Measurements from ENCODE around the gene DCTPP1.

DCTPP1 gene

GRCh38 chr16:30381291-30382041, 48.4 kb downstream of the DCTPP1 start:
- DNase-seq (ENCODE audit: low read depth): no peak

- DNase-seq (ENCODE audit: low read depth): no peak
Measured at GRCh38 chr16:30380803-30381208, 49.0 kb downstream of the DCTPP1 start.

- DNase-seq (ENCODE audit: low read depth): no peak
Measured at GRCh38 chr16:30380072-30380802, 49.6 kb downstream of the DCTPP1 start.

- no peak for DNase-seq (ENCODE audit: low read depth)
Measured at GRCh38 chr16:30379158-30379783, 50.6 kb downstream of the DCTPP1 start.

- DNase-seq (ENCODE audit: low read depth): peak; percentile 99
Measured at GRCh38 chr16:30378236-30379157, 51.3 kb downstream of the DCTPP1 start.

GRCh38 chr16:30377812-30378235, 52.0 kb downstream of the DCTPP1 start:
- peak; percentile 81 for DNase-seq (ENCODE audit: low read depth)

- DNase-seq (ENCODE audit: low read depth): no peak
Measured at GRCh38 chr16:30377050-30377811, 52.6 kb downstream of the DCTPP1 start.

- no peak for DNase-seq (ENCODE audit: low read depth)
Measured at GRCh38 chr16:30376461-30376902, 53.3 kb downstream of the DCTPP1 start.

GRCh38 chr16:30375864-30376263, 54.0 kb downstream of the DCTPP1 start:
- no peak for DNase-seq (ENCODE audit: low read depth)

GRCh38 chr16:30374538-30374937, 55.3 kb downstream of the DCTPP1 start, which contains the start of gene MYL11:
TSS of gene MYL11 (plus strand) at chr16:30374802. CDS start at chr16:30374858, 56 bp downstream.
- DNase-seq (ENCODE audit: low read depth): no peak

Measured in stimulated activated CD8-positive, alpha-beta memory T cell treated with anti-CD3 and anti-CD28 coated beads, Interleukin-12 subunit alpha, Interleukin-12 subunit beta, amount 100 ng/mL, for 1 hour (primary cell).